Measurements from ENCODE around the gene THOC2.

DNA sequence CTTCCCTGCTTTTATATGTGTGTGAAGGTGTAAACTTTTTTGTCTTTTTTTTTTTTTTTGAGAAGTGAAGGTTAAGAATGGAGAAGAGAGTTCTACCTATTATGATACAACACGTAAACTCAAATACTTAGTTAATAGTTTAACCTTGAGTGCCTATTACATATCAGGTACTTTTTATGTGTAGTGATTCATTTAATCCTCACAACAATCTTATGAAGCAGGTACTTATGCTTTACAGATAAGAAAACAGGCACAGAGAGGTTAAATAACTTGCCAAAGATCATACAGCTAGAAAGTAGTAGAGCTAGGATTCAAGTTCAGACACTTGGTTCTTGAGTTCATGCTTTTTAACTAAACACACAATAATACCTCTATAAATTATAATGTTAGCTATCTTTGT is 107.4 kb downstream of the THOC2 start:
- TF ChIP-seq EZH2 (IDR thresholded peaks at IDR 0.05; ENCODE audit: low read depth, low read length, severe bottlenecking) (no peak), EP300 (IDR thresholded peaks at IDR 0.05; ENCODE audit: borderline replicate concordance in 1 of 2, low read depth in 2 of 2, low read length in 2 of 2) (no peak), JUND (IDR thresholded peaks at IDR 0.05; ENCODE audit: low read length) (no peak), KDM5A (IDR thresholded peaks at IDR 0.05; ENCODE audit: low read length) (no peak), CTCF (IDR thresholded peaks at IDR 0.05; ENCODE audit: control extremely low read depth in 1 of 3, insufficient read depth in 1 of 3, low read depth in 1 of 3, low read length in 3 of 3) (no peak)
- TF ChIP-seq, protein P1, sequence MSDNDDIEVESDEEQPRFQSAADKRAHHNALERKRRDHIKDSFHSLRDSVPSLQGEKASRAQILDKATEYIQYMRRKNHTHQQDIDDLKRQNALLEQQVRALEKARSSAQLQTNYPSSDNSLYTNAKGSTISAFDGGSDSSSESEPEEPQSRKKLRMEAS (IDR thresholded peaks at IDR 0.05), result no peak
